ENCODE results near the gene RIC1.
A peak's percentile ranks its signal among the peaks of the same experiment; 100 is the strongest.

Gene RIC1

GRCh38 chr9:5786370-5787127, 157.6 kb downstream of the RIC1 start:
- peak; percentile 53 for DNase-seq (ENCODE audit: low read depth)
- no peak for TF ChIP-seq CTCF (conservative IDR thresholded peaks at IDR 0.05; ENCODE audit: low read depth, low read length)

GRCh38 chr9:5787220-5787619, 158.3 kb downstream of the RIC1 start:
- H3K4me3 ChIP-seq (ENCODE audit: low read depth, low read length): no peak overlapping the region
- TF ChIP-seq CTCF (conservative IDR thresholded peaks at IDR 0.05; ENCODE audit: low read depth, low read length): no peak
- DNase-seq (ENCODE audit: low read depth): no peak

More at GRCh38 chr9:5786370-5787127, 157.6 kb downstream of the RIC1 start:
- H3K4me3 ChIP-seq (ENCODE audit: low read depth, low read length): no peak overlapping the region

GRCh38 chr9:5787759-5788302, 158.9 kb downstream of the RIC1 start:
- DNase-seq (ENCODE audit: low read depth): no peak
- no peak overlapping the region for H3K4me3 ChIP-seq (ENCODE audit: low read depth, low read length)
- TF ChIP-seq CTCF (conservative IDR thresholded peaks at IDR 0.05; ENCODE audit: low read depth, low read length): no peak

GRCh38 chr9:5789489-5789888, 160.6 kb downstream of the RIC1 start:
- TF ChIP-seq CTCF (conservative IDR thresholded peaks at IDR 0.05; ENCODE audit: low read depth, low read length): no peak
- DNase-seq (ENCODE audit: low read depth): no peak
- no peak overlapping the region for H3K4me3 ChIP-seq (ENCODE audit: low read depth, low read length)

- no peak overlapping the region for H3K4me3 ChIP-seq (ENCODE audit: low read depth, low read length)
- TF ChIP-seq CTCF (conservative IDR thresholded peaks at IDR 0.05; ENCODE audit: low read depth, low read length): no peak
- DNase-seq (ENCODE audit: low read depth): no peak
Observed at GRCh38 chr9:5790923-5791322, 162.0 kb downstream of the RIC1 start.

GRCh38 chr9:5791870-5792269, 163.0 kb downstream of the RIC1 start:
- no peak overlapping the region for H3K4me3 ChIP-seq (ENCODE audit: low read depth, low read length)
- DNase-seq (ENCODE audit: low read depth): no peak
- TF ChIP-seq CTCF (conservative IDR thresholded peaks at IDR 0.05; ENCODE audit: low read depth, low read length): no peak

GRCh38 chr9:5793812-5794211, 164.9 kb downstream of the RIC1 start:
- no peak for DNase-seq (ENCODE audit: low read depth)
- no peak for TF ChIP-seq CTCF (conservative IDR thresholded peaks at IDR 0.05; ENCODE audit: low read depth, low read length)
- no peak overlapping the region for H3K4me3 ChIP-seq (ENCODE audit: low read depth, low read length)

Measured in choroid plexus epithelial cell (primary cell).